Progenitor cell of endocrine pancreas (in vitro differentiated cells): ENCODE measurements around the gene ADGRV1. TPM values are rescaled to one million over a fixed set of nuclear protein-coding genes. Genes with fewer than 3 reads are reported as not detected.

Experiments
- DNase-seq: peaks from one replicate; pipeline ENCODE4 v3.0.0; 2021; ENCODE audit warnings: low spot score; ENCODE audit not compliant: unreplicated experiment
- H3K27ac Mint-ChIP-seq: 2 replicates; pipeline ENCODE4 v1.8.0; 2021; ENCODE audit warnings: mild to moderate bottlenecking, moderate library complexity, mixed read lengths
- H3K27me3 Mint-ChIP-seq: 2 replicates; pipeline ENCODE4 v1.8.0; 2021; ENCODE audit warnings: mixed read lengths
- H3K36me3 Mint-ChIP-seq: 2 replicates; pipeline ENCODE4 v1.8.0; 2022; ENCODE audit warnings: mixed read lengths; ENCODE audit not compliant: insufficient read depth
- H3K4me1 Mint-ChIP-seq: 2 replicates; pipeline ENCODE4 v1.8.0; 2021; ENCODE audit warnings: low read depth, mixed read lengths
- H3K4me3 Mint-ChIP-seq: 2 replicates; pipeline ENCODE4 v1.8.0; 2021; ENCODE audit warnings: low read depth, mild to moderate bottlenecking, moderate library complexity, mixed read lengths
- H3K9me3 Mint-ChIP-seq: 2 replicates; pipeline ENCODE4 v1.8.0; 2021; ENCODE audit warnings: low read depth, mixed read lengths
- CTCF ChIP-seq: fragments of 200-600 bp; sonication (generic); IDR thresholded peaks from one replicate; pipeline ENCODE4 v1.5.0; 2021; ENCODE audit warnings: antibody characterized with exemption, mild to moderate bottlenecking; ENCODE audit not compliant: unreplicated experiment
- total RNA-seq: library from RNA; stranded (reverse); gene quantifications from 2 replicates; pipeline ENCODE4 v1.2.1, GENCODE V29; 2021

ADGRV1 gene
- total RNA-seq, 1 donor from 2014 or later, result 82.3 TPM

DNA sequence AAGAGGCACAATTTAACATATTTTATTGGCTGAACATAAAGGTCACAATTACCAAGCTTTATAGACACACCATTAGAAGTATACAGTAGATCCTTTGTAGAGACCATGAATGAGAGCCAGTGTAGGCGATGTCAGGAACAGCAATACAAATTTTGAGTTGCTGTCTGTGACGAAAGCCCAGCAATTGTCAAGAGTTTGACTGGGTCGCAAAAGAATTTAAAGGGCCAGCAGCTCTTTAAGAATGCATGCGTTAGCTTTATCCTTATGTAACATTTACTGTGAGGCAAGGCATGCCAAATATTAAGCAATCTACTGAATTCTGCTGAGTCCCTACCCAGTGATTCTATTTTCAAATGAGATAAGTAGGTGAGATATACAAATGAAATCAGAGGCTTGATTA lies 587.6 kb downstream of the ADGRV1 start:
- no peaks in the 10 kb centered on the region for H3K27me3 Mint-ChIP-seq
- TF ChIP-seq CTCF, result no peak
- no peak overlapping the region for H3K27ac Mint-ChIP-seq
- DNase-seq, result no peak
- H3K4me3 Mint-ChIP-seq, result no peak overlapping the region
- H3K4me1 Mint-ChIP-seq, result peaks cover 9% of the 10 kb centered on the region
- peaks cover 5% of the 10 kb centered on the region for H3K9me3 Mint-ChIP-seq
- H3K36me3 Mint-ChIP-seq, result peaks cover 10% of the 10 kb centered on the region

- Mint-ChIP-seq H3K36me3 (peaks cover 10% of the 10 kb centered on the region), H3K27me3 (no peaks in the 10 kb centered on the region), H3K4me3 (no peak overlapping the region), H3K4me1 (peaks cover 9% of the 10 kb centered on the region), H3K9me3 (peaks cover 5% of the 10 kb centered on the region), H3K27ac (no peak overlapping the region)
- DNase-seq, result no peak
- no peak for TF ChIP-seq CTCF
These were observed 588.5 kb downstream of the ADGRV1 start for GRCh38 chr5:91146905-91147600.

DNA sequence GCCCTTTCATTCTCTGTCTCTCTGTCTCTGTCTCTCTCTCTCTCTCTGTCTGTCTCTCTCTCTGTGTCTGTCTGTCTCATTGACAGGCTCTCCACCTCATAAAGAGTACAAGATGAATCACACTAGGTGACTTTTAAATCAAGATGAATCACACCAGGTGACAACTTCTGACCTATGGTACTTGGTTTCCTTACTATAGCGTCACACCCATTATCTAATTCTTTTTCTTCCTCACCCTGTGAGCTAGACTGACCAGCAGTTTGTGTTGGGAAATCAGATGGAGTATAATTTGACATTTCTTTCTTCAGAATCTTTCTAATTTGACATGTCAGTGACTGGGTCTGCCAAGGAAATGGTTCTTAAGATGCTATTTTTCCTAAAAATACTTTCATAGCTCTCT lies 591.6 kb downstream of the ADGRV1 start:
- H3K27me3 Mint-ChIP-seq, result no peaks in the 10 kb centered on the region
- no peak for DNase-seq
- no peak for TF ChIP-seq CTCF
- H3K4me3 Mint-ChIP-seq, result no peak overlapping the region
- H3K4me1 Mint-ChIP-seq, result peaks cover under 1% of the 10 kb centered on the region
- peaks cover 10% of the 10 kb centered on the region for H3K36me3 Mint-ChIP-seq
- H3K27ac Mint-ChIP-seq, result no peak overlapping the region
- peaks cover 5% of the 10 kb centered on the region for H3K9me3 Mint-ChIP-seq

GRCh38 chr5:91150636-91151035 lies 592.0 kb downstream of the ADGRV1 start:
- no peak for DNase-seq
- peaks cover 5% of the 10 kb centered on the region for H3K9me3 Mint-ChIP-seq
- no peaks in the 10 kb centered on the region for H3K4me1 Mint-ChIP-seq
- H3K36me3 Mint-ChIP-seq, result peaks cover 10% of the 10 kb centered on the region
- H3K27ac Mint-ChIP-seq, result no peak overlapping the region
- H3K27me3 Mint-ChIP-seq, result no peaks in the 10 kb centered on the region
- H3K4me3 Mint-ChIP-seq, result no peak overlapping the region
- no peak for TF ChIP-seq CTCF

- no peak overlapping the region for H3K4me3 Mint-ChIP-seq
- peaks cover 10% of the 10 kb centered on the region for H3K36me3 Mint-ChIP-seq
- no peak for TF ChIP-seq CTCF
- DNase-seq, result no peak
- no peaks in the 10 kb centered on the region for H3K4me1 Mint-ChIP-seq
- no peak overlapping the region for H3K27ac Mint-ChIP-seq
- H3K9me3 Mint-ChIP-seq, result peaks cover 5% of the 10 kb centered on the region
- no peaks in the 10 kb centered on the region for H3K27me3 Mint-ChIP-seq
These were observed 593.4 kb downstream of the ADGRV1 start for GRCh38 chr5:91151947-91152346.
